GM18861 (cell line): ENCODE data around the gene CABP4.
"Not testable (repeated sequence)": the region's sequence is repeated elsewhere in the genome, so short reads cannot be mapped to it uniquely, and the experiment has no call there.

ENCODE experiments used
- ATAC-seq: cut with Tn5 transposase; IDR thresholded peaks from one replicate; pipeline ENCODE4 v1.9.1; 2021; ENCODE audit not compliant: unreplicated experiment

Gene CABP4

DNA sequence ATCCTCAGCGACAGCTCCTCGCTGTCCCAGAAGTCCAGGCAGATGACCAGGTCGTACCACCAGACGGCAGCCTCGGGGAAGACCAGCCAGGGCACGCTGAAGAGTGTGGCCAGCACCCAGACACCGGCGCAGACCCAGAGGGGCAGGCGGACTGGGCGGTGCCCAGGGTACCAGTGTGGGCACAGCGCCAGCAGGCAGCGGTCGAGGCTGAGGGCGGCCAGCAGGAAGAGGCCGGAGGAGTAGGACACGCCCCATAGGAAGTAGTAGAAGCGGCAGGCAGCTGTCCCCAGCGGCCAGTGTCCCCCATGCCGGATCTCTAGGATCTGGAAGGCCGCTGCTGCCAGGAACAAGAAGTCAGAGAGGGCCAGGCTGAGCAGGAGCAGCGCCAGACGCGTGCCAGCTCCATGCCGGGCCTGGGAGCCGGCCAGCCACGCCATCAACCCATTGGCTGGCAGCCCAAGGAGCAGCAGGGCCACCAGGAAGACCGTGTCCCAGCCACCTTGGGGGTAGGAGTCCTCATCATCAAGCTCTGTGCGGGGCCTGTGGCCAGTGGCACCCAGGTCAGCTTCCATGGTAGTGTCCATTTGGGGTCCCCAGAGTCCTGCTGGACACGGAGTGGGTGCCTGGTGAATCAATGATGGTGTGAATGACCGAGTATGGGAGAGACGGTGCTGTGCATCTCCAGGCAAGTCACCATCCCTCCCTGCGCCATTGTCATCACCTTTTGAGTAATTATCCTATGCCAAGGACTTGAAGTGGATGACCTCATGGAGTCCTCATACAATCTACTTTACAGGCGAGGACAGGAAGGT, 2.8 kb upstream of the CABP4 start, which contains the start of gene GPR152:
Gene GPR152, minus strand, starts transcription at position 589 of the 812 bp plus-strand sequence. Its CDS starts 5 bp downstream, at position 584.
- ATAC-seq, result no peak

DNA sequence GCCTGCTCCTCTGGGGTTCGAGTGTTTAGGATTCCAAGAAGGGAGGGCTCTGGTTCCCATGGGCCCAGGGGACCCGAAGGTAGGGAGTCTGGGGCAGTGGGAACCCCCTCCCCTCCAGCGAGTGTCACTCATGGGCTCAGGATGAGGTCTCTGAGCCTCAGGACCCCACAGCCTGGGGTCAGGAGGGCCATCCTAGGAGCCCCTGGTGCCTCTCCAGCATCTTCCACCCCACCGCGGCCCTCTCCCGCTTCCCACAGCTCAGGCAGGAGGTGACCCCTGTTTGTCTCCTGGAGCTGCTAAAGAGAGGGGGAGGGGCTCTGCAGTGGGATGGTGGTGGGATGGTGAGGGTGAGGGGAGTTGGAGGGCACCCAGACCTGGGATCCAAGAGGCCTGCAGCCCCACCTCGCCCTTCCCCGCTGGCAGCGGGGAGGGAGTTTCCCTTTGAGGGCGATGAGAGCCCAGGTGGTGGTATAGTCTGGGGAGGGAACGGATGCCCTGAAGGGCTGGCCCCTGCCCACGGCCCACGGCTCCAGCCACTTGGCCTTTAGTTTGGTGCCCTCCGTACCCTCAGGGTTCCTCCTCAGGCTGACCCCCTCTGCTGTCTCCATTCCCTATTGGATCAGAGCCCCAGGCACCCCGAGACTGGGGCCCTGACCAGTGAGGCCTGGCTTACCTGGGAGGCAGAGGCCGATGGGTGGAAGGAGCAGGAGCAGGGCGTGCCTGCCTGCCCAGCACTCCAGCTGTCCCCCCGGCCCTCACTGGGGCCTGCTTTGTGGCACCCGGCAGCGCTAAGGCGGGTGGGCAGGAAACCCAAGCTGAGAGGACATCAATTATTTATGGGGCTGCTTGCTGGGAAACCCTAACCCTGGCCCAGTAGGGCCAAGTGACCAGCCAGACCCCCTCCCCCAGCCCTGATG, 1.1 kb upstream of the CABP4 start:
- no peak for ATAC-seq

DNA sequence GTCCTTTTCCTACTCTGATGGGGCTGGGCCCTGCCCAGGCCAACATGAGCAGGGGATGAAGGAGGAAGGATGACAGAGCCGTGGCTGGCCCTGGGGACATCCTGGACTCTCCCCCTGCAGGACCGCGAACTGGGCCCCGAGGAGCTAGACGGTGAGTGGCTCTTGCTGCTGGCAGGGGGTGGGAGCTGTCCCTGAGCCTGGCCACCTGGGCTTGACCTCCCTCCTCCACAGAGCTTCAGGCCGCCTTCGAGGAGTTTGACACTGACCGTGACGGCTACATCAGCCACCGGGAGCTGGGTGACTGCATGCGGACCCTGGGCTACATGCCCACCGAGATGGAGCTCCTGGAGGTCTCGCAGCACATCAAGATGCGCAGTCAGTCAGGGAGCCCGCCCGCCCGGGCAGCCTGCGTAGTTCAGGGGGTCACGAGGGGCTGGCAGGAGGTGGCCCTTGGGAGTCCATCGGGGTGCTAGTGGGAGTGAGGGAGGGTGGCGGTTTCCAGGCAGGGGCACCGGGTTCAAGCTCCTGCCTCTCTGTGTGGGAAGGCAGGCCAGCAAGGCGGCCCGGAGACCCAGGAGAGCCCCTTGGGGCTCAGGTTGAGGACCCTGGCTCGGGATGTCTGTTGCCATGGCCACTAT, 1.0 kb downstream of the CABP4 start:
- ATAC-seq, result no peak

DNA sequence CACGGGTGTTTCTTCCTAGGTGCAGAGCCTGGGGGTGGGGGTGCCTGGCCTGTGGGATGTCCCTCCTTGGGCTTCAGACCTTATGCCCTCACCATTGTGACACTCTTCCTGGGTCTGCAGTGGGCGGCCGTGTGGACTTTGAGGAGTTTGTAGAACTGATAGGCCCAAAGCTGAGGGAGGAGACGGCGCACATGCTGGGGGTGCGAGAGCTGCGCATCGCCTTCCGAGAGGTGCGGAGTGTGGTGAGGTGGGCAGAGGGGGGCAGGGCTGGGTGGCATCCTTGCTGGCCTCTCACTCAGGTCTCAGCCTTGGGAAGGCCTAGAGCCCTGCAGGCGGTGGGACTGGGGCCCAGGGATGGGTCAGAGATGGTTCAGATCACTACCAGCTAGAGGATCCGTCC, 2.3 kb downstream of the CABP4 start:
- ATAC-seq, result no peak

DNA sequence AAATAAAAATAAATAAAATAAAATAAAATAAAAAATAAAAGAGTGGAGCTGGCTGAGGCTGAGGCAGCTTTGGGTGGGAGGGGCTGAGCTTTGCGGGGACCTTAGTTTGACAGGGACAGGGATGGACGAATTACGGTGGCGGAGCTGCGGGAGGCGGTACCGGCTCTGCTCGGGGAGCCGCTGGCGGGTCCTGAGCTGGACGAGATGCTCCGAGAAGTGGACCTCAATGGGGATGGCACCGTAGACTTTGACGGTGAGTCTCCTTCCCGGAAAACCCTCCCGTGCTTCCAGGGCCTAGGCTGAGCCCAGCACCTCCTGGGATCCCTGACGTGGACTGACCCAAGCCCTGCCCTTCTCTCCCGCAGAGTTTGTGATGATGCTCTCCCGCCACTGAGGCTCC, 3.1 kb downstream of the CABP4 start:
- no peak for ATAC-seq

DNA sequence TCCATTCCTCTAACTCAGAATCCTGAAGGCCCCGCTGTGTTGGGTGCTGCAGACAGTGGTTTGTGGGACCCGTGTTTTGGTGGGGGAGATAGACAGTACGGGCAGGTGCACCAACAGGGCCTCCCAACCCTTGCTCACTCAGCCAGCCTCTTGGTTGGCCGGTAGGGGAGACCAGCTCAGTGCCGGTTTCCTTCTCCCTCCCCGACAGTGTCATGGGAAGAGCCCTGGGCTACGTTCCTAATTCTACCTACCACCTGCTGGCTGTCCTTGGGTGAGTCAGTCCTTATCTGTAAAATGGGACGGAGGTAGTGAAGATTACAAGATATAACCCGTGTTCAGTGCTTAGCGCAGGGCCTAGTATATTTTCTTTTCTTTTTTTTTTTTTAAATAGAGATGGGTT, 8.0 kb downstream of the CABP4 start:
- no peak for ATAC-seq

DNA sequence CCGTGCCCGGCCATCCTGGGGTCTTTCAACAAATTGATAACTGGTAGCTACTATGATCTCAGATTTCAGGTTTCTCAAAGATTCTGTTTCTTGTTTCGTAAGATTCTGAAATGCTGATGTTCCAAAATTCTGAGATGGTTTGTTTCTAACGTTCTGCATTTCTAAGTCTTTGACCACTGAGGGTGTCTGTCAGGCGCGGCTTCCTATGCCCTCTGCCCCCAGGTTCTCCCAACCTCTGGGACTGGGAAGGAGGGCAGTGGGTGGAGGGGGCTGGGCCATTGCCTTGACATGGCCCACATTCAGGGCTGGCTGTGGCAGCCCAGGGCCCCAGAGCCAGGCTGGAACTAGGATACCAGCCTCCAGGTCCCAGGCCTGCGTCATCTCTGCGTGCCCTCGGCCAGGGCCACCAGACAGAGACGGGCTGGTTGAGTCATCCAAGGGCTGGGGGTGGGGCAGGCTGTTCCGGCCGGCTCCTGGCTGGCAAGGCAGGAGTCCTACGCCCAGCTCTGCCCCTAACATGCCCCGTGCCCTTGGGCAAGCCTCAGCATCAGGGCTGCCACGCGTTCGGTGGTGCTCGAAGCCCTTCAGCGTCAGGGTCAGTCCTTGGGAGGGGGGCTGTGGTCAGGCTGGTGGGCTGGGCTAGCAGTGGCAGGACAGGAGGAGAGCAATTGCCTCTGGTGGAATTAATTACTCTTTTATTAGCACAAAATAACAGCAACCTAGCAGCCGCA, 8.7 kb downstream of the CABP4 start:
- ATAC-seq, result no peak

DNA sequence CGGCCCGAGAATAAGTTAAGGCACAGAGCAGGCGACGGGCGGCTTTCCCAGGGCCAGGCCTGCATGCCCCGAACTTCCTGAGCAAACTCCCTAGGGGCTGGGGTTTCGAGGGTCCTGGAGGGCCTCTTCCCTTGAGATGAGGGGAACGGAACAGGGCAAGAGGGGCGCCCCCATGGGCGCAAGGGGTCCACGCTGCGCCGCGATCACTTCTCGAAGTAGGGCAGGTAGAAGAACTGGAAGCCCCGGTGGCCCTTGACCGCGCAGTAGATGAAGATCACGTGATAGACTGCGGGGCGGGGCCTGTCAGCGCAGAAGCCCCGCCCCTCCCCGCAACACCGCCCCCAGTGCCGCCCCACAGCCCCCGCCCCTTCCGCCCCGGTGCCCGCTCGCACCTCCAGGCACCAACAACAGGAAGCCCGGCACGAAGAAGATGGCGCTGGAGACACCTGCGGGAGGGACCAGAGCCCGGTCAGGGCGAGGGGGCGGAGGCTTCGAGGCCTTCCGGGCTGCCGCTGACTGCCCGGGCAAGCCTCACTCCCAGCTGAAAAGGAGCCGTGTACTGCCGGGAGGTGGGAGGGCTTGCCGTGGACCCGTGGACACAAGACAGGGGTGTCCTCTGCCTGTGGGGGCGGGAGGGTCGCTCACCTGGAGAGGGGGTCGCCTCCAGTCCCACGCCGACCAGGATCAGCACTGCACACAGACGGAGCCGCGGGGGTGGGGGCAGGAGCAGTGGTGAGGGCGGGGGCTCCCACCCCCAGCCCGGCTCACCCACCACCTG, 9.4 kb downstream of the CABP4 start:
- ATAC-seq, result peak; percentile 39

DNA sequence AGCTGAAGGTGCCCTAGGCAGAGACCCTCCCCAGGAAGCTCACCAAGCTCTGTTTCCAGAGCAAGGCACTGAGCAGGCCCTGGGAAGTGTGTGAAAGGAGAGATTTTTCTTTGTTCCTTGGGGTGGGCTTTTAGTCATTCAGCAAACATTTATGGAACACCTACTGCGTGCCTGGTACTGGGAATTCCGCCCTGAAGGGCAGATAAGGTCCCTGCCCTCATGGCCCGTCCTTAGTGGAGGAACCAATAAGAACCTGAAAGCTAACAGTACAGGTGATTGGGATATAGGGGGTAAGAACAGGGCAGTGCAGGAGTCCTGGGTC, 10.0 kb downstream of the CABP4 start:
- no peak for ATAC-seq

DNA sequence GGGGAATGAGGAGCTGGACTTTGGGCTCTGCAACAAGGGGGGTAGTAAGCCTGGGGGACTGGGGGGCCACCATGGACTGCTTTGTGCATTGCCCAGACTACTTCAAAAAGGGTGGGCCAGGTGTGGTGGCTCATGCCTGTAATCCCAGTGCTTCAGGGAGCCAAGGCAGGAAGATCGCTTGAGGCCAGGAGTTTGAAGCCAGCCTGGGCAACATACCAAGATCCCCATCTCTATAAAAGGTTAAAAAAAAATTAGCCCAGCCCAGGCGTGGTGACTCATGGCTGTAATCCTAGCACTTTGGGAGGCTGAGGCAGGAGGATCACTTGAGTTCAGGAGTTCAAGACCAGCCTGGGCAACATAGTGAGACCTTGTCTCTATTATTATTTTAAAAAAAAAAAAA, 10.4 kb downstream of the CABP4 start:
- not testable (repeated sequence) for ATAC-seq

DNA sequence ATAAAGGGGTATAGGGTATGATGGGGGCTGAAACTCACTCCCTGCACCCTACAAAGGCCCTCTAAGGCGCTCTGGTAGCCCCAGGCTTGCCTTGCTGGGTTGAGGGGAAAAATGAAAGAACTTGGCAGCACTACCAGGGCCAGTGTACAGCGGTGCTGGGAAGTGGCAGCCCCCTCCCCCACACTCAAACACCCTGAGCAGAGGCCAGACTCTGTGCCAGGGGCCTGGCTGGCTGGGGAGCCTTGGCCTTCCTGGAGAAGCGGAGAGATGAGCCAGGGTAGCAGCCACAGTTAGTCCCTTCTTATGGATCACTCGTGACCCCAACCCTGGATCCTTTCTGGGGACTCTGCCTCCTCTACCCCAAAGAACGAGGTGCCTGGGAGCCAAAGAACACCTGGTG, 11.2 kb downstream of the CABP4 start:
- ATAC-seq, result no peak

DNA sequence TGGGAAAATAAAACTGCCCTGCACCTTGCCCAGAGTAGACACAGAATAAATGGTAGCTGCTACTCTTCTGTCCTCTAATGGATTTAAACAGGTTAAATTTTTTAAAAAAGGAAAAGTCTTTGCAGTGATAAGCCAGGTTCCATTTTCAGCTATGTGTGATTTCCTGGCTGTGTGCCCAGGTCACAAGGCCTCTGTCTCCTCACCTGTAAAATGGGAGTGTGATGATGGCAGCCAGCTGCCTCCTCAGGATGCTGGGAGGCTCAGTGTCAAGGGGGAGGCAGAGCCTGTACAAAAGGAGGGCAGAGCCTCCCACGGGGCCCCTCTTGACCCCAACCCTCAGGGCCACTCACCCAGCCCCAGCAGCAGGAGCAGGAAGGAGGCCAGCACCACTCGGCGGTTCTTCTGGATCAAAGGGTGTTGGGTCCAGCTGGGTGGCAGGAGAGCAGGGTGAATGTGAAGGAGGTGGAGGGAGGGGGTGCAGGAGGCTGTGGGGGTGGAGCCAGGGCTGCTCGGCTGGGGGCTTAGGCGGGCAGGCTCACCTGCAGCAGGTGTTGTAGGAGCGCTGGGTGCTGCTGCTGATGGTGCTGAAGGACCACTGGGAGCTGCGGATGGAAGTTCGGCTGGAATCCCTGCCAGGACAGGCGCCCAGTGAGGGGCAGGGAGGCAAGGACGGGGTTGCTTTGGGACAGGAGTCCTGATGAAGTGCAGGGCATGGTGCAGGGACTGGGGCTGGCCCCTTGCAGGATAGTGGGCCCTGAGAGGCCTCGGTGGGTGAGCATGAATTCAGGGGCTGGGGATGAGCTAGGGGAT, 12.0 kb downstream of the CABP4 start:
- no peak for ATAC-seq

DNA sequence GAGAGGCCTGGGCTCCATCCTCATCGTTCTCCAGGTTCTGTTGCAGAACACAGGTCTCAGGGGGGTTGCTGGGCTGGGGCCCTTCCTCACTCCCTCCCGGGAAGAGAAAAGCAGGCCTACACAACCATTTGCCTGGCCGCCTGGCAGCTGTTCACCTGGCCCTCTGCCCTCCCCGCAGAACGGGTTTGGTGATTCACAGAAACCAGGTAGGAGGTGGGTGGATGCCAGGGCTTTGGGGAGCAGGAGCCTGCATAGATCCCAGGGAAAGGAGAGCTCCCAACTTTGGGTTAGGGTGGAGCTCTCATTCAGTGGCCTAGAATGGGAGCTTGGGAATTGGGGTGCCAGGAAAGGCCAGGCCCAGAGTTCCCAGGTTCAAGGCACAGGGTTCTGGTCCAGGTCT, 12.9 kb downstream of the CABP4 start:
- ATAC-seq, result no peak

DNA sequence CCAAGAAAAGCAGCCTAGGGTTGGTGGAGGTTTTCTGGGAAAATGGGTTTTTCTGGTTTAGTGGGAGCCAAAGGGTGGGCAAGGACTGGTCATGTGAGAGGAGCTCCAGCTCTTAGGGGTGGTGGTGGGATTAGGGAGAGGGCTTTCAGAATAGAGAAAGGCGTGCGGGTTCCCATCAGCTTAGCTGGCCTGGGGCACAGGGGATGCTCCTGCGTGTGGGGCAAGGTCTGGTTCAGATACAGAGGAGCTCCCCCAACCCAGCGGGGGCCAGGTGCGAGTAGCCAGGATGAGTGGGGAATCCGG, 13.3 kb downstream of the CABP4 start:
- ATAC-seq, result no peak

DNA sequence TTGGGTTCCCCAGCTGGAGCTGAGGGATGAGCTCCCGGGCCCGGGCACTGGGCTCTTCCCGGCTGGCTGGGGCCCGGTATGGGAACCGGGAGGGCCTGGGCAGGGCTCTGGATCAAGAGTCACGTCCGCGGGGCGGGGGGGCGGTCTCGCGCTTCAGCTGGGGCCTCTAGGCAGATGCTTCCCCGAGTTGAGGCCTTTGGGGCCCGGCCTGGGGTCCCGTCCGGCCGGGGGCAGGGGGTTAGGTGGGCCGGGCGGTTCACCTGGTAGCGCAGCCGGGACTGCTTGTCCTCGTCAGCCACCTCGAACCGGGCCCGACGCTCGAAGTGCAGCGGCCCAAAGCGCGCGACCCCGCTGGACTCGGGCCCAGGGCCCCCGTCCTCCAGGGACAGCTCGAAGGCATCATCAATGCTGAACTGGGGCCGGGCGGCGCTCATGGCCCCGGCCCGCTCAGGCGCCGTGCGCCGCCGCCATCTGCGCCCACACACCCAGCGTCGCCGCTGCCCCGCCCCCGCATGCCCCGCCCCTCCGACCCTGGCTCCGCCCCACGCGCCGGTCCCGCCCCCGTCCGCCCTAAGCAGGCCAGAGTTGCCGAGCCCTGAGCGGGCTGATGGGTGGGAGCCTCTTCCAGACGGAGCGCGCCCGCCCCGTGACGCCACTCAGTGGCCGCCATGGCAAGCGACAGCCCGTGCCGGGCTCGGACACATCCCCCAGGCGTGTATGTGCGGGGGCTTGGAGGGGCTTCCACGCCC, 13.8 kb downstream of the CABP4 start, which contains the start of gene TMEM134:
Gene TMEM134, minus strand, starts transcription at position 493 of the 749 bp plus-strand sequence. Its CDS starts 59 bp downstream, at position 434.
- peak; percentile 51 for ATAC-seq

DNA sequence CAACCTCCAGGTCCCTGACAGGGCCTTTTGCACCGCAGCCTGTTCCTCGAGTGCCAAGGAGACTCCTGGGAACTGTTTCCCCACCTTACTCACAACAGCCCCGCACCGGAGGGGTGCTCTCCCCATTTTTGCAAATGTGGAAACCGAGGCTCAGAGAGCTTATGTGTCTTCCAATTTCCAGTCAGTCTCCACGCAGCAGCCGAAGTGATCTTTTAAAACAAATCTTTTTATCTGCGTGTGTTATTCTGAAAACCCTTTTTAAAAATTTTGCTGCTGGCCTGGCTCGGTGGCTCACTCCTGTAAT, 14.3 kb downstream of the CABP4 start:
- no peak for ATAC-seq

DNA sequence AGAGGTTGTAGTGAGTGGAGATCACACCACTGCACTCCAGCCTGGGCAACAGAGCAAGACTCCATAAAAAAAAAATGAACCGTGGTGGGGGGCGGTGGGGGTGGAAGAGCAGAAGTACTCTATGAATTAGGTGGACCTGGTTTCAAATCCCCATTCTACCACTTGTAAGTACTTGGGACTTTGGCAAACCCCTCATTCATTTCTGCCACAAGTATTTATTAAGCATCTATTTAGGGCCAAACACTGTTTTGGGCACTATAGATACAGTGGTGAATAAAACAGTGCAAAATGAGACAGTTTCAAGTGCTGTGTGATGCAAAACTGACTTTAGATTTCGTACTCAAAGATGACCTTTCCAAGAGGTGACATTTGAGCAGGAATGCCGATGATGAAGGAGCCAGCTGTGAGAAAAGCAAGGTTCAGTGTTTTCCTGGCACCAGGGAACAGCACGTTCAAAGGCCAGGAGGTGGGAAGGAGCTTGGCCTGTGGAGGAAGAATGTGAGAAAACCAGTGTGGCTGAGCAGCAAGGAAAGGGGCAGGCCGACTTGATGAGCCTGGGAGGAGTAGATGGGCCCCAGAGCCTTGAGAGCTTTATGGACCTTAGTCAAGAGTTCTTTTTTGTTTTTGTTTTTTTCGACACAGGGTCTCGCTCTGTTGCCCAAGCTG, 15.3 kb downstream of the CABP4 start:
- no peak for ATAC-seq

DNA sequence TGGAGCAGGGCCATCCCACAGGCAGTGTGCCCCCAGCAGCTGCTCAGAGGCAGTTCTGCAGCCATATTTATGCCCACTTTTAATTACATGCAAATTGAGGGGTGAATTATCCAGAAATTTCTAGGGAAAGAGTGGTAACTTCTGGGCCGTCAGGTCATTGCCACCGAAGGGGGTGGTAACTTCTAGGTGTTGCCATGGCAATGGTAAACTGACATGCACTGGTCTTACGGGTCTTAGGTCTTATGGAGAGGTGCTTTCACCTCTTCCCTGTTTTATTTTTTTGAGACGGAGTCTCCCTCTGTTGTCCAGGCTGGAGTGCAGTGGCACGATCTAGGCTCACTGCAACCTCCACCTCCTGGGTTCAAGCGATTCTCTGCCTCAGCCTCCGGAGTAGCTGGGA, 17.7 kb downstream of the CABP4 start:
- ATAC-seq, result no peak
